Measurements from ENCODE around the gene RNF157.

RNF157 gene

GRCh38 chr17:76274112-76274956 lies 34.0 kb upstream of the RNF157 start:
- no peak overlapping the region for H3K4me3 ChIP-seq (ENCODE audit: low read depth, low read length)
- no peaks in the 10 kb centered on the region for H3K27me3 ChIP-seq
- H3K36me3 ChIP-seq = no peaks in the 10 kb centered on the region
- no peaks in the 10 kb centered on the region for H3K9me3 ChIP-seq
- no peaks in the 10 kb centered on the region for H3K4me1 ChIP-seq
- no peak for DNase-seq
- no peak for TF ChIP-seq CTCF (IDR thresholded peaks at IDR 0.05; ENCODE audit: low read depth, low read length)

DNA sequence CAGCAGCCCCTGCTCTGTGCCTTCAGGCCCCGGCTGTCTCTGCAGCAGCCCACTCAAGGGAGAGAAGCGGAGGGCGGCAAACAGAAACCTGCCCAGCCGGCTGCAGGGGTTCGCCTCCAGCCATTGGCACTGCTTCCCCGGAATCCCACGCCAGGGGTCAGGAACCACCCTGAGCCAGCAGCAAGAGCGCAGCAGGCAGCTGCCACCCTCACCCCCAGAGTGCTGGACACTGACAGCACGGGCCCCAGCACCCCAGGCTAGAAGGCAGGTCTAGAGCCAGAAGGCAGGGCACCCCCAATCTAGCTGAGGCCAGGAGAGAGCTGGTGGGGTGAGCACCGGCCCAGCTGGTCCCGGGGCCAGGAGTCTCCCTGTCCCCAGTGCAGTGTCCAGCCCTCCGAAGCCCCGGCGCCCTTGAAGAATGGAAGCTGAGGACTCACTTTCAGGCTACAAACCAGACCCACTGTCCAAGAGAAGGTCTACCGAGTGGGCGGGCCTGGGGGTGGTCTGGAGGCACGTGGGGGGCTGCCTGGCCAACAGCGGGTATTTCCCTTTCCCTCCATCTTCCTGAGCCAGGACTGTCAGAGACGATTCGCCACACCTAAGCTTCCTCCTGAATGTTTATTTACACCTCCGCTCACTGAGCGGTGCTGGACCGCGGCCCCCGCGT lies 33.3 kb upstream of the RNF157 start:
- DNase-seq = no peak
- H3K36me3 ChIP-seq = no peaks in the 10 kb centered on the region
- H3K4me1 ChIP-seq = 0 out of 2 replicates have a peak, but pooled peaks cover 2% of the 10 kb centered on the region
- no peaks in the 10 kb centered on the region for H3K27me3 ChIP-seq
- no peaks in the 10 kb centered on the region for H3K9me3 ChIP-seq
- no peak for TF ChIP-seq CTCF (IDR thresholded peaks at IDR 0.05; ENCODE audit: low read depth, low read length)
- H3K4me3 ChIP-seq (ENCODE audit: low read depth, low read length) = no peak overlapping the region

- H3K36me3 ChIP-seq = no peaks in the 10 kb centered on the region; the same call in 1 of the 2 replicates
- DNase-seq = no peak
- no peaks in the 10 kb centered on the region for H3K27me3 ChIP-seq
- 0 out of 2 replicates have a peak, but pooled peaks cover 2% of the 10 kb centered on the region for H3K4me1 ChIP-seq
- no peaks in the 10 kb centered on the region for H3K9me3 ChIP-seq
- no peak overlapping the region for H3K4me3 ChIP-seq (ENCODE audit: low read depth, low read length)
- no peak for TF ChIP-seq CTCF (IDR thresholded peaks at IDR 0.05; ENCODE audit: low read depth, low read length)
Observed at GRCh38 chr17:76272541-76273444, 32.5 kb upstream of the RNF157 start.

DNA sequence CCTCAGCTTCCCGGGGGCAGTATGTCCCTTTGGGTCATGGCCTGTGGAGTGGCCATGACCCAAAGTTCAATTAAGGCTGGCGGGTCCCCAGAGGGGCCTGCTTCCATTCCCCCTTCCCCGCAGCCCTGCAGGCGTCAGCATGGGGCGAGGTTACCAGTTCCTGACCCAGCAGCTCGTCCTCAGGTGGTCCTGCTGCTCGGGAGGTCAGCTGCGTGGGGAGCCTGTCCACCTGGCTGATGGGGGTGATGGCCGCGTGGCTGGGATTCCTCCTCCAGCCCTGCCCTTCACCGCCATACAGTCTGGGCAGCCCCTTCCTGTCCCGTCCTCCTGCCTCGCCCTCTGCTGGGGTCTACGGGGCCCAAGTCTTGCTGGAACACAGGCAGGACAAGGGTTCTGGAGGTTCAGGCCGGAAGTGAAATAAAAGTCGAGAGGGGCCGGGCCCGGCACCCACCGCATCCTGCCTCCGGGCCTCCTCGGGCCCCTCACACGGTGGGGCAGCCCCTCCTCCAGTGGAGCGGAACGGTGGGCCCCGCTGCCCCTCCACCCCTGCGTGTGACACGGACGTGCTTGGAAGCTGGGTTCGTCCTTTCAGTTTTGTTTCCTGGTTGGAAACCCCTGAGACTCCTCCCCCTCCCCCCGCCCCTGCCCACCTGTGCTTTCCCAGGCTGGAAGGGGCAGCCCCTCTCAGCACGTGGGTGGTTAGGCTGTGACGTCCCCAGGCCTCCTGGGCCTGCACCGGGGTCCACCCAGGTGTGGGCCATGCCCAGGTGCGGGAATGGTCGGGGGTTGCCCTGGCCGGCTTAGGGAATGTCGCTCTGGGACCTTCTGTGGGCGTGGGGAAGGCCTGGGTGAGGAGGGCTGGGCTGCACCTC lies 31.6 kb upstream of the RNF157 start:
- DNase-seq = no peak
- Histone ChIP-seq H3K27me3 (no peaks in the 10 kb centered on the region), H3K4me3 (ENCODE audit: low read depth, low read length) (no peak overlapping the region), H3K36me3 (no peaks in the 10 kb centered on the region; the same call in 1 of the 2 replicates), H3K9me3 (no peaks in the 10 kb centered on the region), H3K4me1 (peaks cover 2% of the 10 kb centered on the region; the same call in 1 of the 2 replicates)
- TF ChIP-seq CTCF (IDR thresholded peaks at IDR 0.05; ENCODE audit: low read depth, low read length) = no peak
